ENCODE data around the gene ADAM15. TPM values are rescaled to one million over a fixed set of nuclear protein-coding genes. Genes with fewer than 3 reads are reported as not detected.

ADAM15 gene
- total RNA-seq, 4 donors from 2014 or later, result 232 to 289 (median 279) TPM

- no peak for DNase-seq (ENCODE audit: low spot score in 2 of 2)
- 71 to 75% methylated on average over 8 of the region's 8 CpGs for WGBS, 2 donors
- intact Hi-C loops (cut with DNase I; ENCODE audit: low total_unique reads), result no loop called here
- H3K4me3 ChIP-seq (ENCODE audit: low read depth, poor library complexity, severe bottlenecking), result no peak overlapping the region
- TF ChIP-seq CTCF (IDR thresholded peaks at IDR 0.05), result no peak
- no peak for TF ChIP-seq POLR2A (IDR thresholded peaks at IDR 0.05)
These were observed 59.7 kb downstream of the ADAM15 start for GRCh38 chr1:155110826-155111225.

Other genes with a start within 250 kb of the ADAM15 start
- gene KCNN3, start 181.0 kb upstream of the ADAM15 start, total RNA-seq, result 1 to 10 TPM in 1 of 4 donors, under 1 TPM in 3; 0.13 to 2.1 (median 0.36) TPM
- 10 to 100 TPM; 20.6 to 37.0 (median 33.3) TPM for gene PMVK, start 114.6 kb upstream of the ADAM15 start, total RNA-seq
- 10 to 100 TPM; 52.1 to 84.1 (median 63.7) TPM for gene PBXIP1, start 95.2 kb upstream of the ADAM15 start, total RNA-seq
- 10 to 100 TPM; 31.9 to 38.0 (median 36.3) TPM for gene PYGO2, start 89.5 kb upstream of the ADAM15 start, total RNA-seq
- 10 to 100 TPM; 45.4 to 68.9 (median 66.4) TPM for gene SHC1, start 80.6 kb upstream of the ADAM15 start, total RNA-seq
- gene CKS1B, start 76.6 kb upstream of the ADAM15 start, total RNA-seq, result 10 to 100 TPM; 40.0 to 58.7 (median 45.3) TPM
- gene FLAD1, start 68.0 kb upstream of the ADAM15 start, total RNA-seq, result 10 to 100 TPM; 38.7 to 45.3 (median 41.6) TPM
- gene LENEP, start 57.7 kb upstream of the ADAM15 start, total RNA-seq, result 1 to 10 TPM in 1 of 4 donors, not detected in 3; 1.4 TPM
- gene ZBTB7B, start 48.5 kb upstream of the ADAM15 start, total RNA-seq, result 100 to 1,000 TPM; 270 to 295 (median 286) TPM
- 10 to 100 TPM in 1 of 4 donors, 1 to 10 TPM in 3; 3.8 to 11.5 (median 6.3) TPM for gene DCST2, start 17.5 kb upstream of the ADAM15 start, total RNA-seq
- gene DCST1, start 17.5 kb upstream of the ADAM15 start, total RNA-seq, result 1 to 10 TPM in 2 of 4 donors, under 1 TPM in 2; 0.38 to 3.6 (median 0.87) TPM
- 10 to 100 TPM; 29.5 to 66.6 (median 52.9) TPM for gene EFNA4, start 12.4 kb downstream of the ADAM15 start, total RNA-seq
- gene EFNA3, start 27.5 kb downstream of the ADAM15 start, total RNA-seq, result 100 to 1,000 TPM; 111 to 150 (median 129) TPM
- 100 to 1,000 TPM; 125 to 235 (median 185) TPM for gene EFNA1, start 76.6 kb downstream of the ADAM15 start, total RNA-seq
- gene SLC50A1, start 84.5 kb downstream of the ADAM15 start, total RNA-seq, result 10 to 100 TPM; 33.3 to 59.4 (median 43.7) TPM
- gene DPM3, start 89.2 kb downstream of the ADAM15 start, total RNA-seq, result 10 to 100 TPM; 19.2 to 74.7 (median 36.9) TPM
- 100 to 1,000 TPM in 2 of 4 donors, 10 to 100 TPM in 2; 48.6 to 109 (median 97.6) TPM for gene KRTCAP2, start 122.0 kb downstream of the ADAM15 start, total RNA-seq
- 1 to 10 TPM in 1 of 4 donors, under 1 TPM in 2, not detected in 1; 0.17 to 1.2 (median 0.62) TPM for gene TRIM46, start 122.5 kb downstream of the ADAM15 start, total RNA-seq
- gene THBS3, start 156.6 kb downstream of the ADAM15 start, total RNA-seq, result 10 to 100 TPM; 15.6 to 26.6 (median 20.2) TPM
- gene MTX1, start 157.4 kb downstream of the ADAM15 start, total RNA-seq, result 10 to 100 TPM; 20.5 to 54.8 (median 40.8) TPM
- gene ENTREP3, start 204.2 kb downstream of the ADAM15 start, total RNA-seq, result 10 to 100 TPM in 3 of 4 donors, 1 to 10 TPM in 1; 9.6 to 26.0 (median 18.7) TPM
- 10 to 100 TPM; 67.8 to 96.9 (median 87.6) TPM for gene SCAMP3, start 211.0 kb downstream of the ADAM15 start, total RNA-seq
- 10 to 100 TPM; 24.6 to 55.8 (median 38.0) TPM for gene CLK2, start 222.2 kb downstream of the ADAM15 start, total RNA-seq
- 1 to 10 TPM; 5.4 to 8.5 (median 6.4) TPM for gene HCN3, start 226.1 kb downstream of the ADAM15 start, total RNA-seq

All from lower leg skin (tissue), 4 donors.